Mucosa of rectum (tissue), 2 donors: ENCODE measurements around the gene TTC29.

Experiments
- H3K27ac ChIP-seq, 2 donors: one replicate each; pipeline ENCODE4 v1.7.0; 2013; ENCODE audit warnings: inconsistent platforms in 2 of 2, low read depth in 2 of 2, low read length in 2 of 2
- H3K27me3 ChIP-seq, 2 donors: one replicate each; pipeline ENCODE4 v1.7.0; 2013; ENCODE audit warnings: low read length in 2 of 2; ENCODE audit not compliant: control insufficient read depth in 2 of 2, insufficient read depth in 2 of 2
- H3K36me3 ChIP-seq, 2 donors: one replicate each; pipeline ENCODE4 v1.7.0; 2013; ENCODE audit warnings: low read length in 2 of 2; ENCODE audit not compliant: control insufficient read depth in 2 of 2, insufficient read depth in 2 of 2
- H3K4me1 ChIP-seq, 2 donors: one replicate each; pipeline ENCODE4 v1.7.0; 2013; ENCODE audit warnings: low read length in 2 of 2, mild to moderate bottlenecking in 1 of 2; ENCODE audit not compliant: control insufficient read depth in 2 of 2, insufficient read depth in 2 of 2
- H3K4me3 ChIP-seq, 2 donors: one replicate each; pipeline ENCODE4 v1.7.0; 2013; ENCODE audit warnings: low read length in 2 of 2
- H3K9ac ChIP-seq, 2 donors: one replicate each; pipeline ENCODE4 v1.7.0; 2013; ENCODE audit warnings: low read length in 2 of 2, low read depth in 1 of 2, mild to moderate bottlenecking in 1 of 2
- H3K9me3 ChIP-seq, 2 donors: one replicate each; pipeline ENCODE4 v1.7.0; 2013; ENCODE audit warnings: low read length in 2 of 2; ENCODE audit not compliant: control insufficient read depth in 2 of 2
- donor health status: healthy.
- donor health status: Normal muscosa, but diverticular disease.

TTC29 gene

GRCh38 chr4:146945556-146946374 is at the start of gene TTC29:
TTC29 (minus strand) TSS chr4:146945864; CDS start chr4:146939895, 5,969 bp downstream.
- peak within 1 kb of the TSS; percentile 65 to 77 for H3K4me3 ChIP-seq
- H3K27me3 ChIP-seq: peaks cover 0 to 3% of the 10 kb centered on the region in 2 donors
- H3K27ac ChIP-seq: no peak within 1 kb of the TSS
- H3K9me3 ChIP-seq: no peaks in the 10 kb centered on the region
- no peaks in the 10 kb centered on the region for H3K36me3 ChIP-seq
- no peak within 1 kb of the TSS for H3K9ac ChIP-seq
- H3K4me1 ChIP-seq: peaks cover 5 to 8% of the 10 kb centered on the region in 2 donors

GRCh38 chr4:146981651-146982050 is 36.0 kb upstream of the TTC29 start:
- Histone ChIP-seq H3K36me3 (no peaks in the 10 kb centered on the region), H3K9me3 (no peaks in the 10 kb centered on the region), H3K9ac (no peak overlapping the region), H3K27ac (no peak overlapping the region), H3K4me1 (no peaks in the 10 kb centered on the region), H3K27me3 (no peaks in the 10 kb centered on the region), H3K4me3 (no peak overlapping the region)

GRCh38 chr4:146978641-146979040 is 33.0 kb upstream of the TTC29 start:
- Histone ChIP-seq H3K36me3 (no peaks in the 10 kb centered on the region), H3K9me3 (no peaks in the 10 kb centered on the region), H3K27ac (no peak overlapping the region), H3K27me3 (no peaks in the 10 kb centered on the region), H3K4me3 (no peak overlapping the region), H3K9ac (no peak overlapping the region), H3K4me1 (no peaks in the 10 kb centered on the region)

GRCh38 chr4:146976145-146976544 is 30.5 kb upstream of the TTC29 start:
- H3K27me3 ChIP-seq: no peaks in the 10 kb centered on the region
- H3K9ac ChIP-seq: no peak overlapping the region
- H3K9me3 ChIP-seq: no peaks in the 10 kb centered on the region
- H3K36me3 ChIP-seq: no peaks in the 10 kb centered on the region
- H3K4me3 ChIP-seq: no peak overlapping the region
- H3K27ac ChIP-seq: no peak overlapping the region
- no peaks in the 10 kb centered on the region for H3K4me1 ChIP-seq

- H3K9ac ChIP-seq: no peak overlapping the region
- H3K27ac ChIP-seq: no peak overlapping the region
- no peak overlapping the region for H3K4me3 ChIP-seq
- no peaks in the 10 kb centered on the region for H3K9me3 ChIP-seq
- H3K4me1 ChIP-seq: no peaks in the 10 kb centered on the region
- no peaks in the 10 kb centered on the region for H3K27me3 ChIP-seq
- no peaks in the 10 kb centered on the region for H3K36me3 ChIP-seq
These were observed 29.9 kb upstream of the TTC29 start for GRCh38 chr4:146975527-146975926.

GRCh38 chr4:146975036-146975435 is 29.4 kb upstream of the TTC29 start:
- no peaks in the 10 kb centered on the region for H3K4me1 ChIP-seq
- H3K36me3 ChIP-seq: no peaks in the 10 kb centered on the region
- no peak overlapping the region for H3K9ac ChIP-seq
- H3K9me3 ChIP-seq: no peaks in the 10 kb centered on the region
- no peak overlapping the region for H3K27ac ChIP-seq
- H3K4me3 ChIP-seq: no peak overlapping the region
- no peaks in the 10 kb centered on the region for H3K27me3 ChIP-seq

GRCh38 chr4:146972036-146972435 is 26.4 kb upstream of the TTC29 start:
- H3K9me3 ChIP-seq: no peaks in the 10 kb centered on the region

GRCh38 chr4:146969126-146969525 is 23.5 kb upstream of the TTC29 start:
- Histone ChIP-seq H3K36me3 (no peaks in the 10 kb centered on the region), H3K27ac (no peak overlapping the region), H3K4me3 (no peak overlapping the region), H3K4me1 (no peaks in the 10 kb centered on the region), H3K9me3 (no peaks in the 10 kb centered on the region), H3K9ac (no peak overlapping the region), H3K27me3 (no peaks in the 10 kb centered on the region)

More at GRCh38 chr4:146972036-146972435, 26.4 kb upstream of the TTC29 start:
- no peaks in the 10 kb centered on the region for H3K36me3 ChIP-seq
- H3K27me3 ChIP-seq: no peaks in the 10 kb centered on the region
- H3K27ac ChIP-seq: no peak overlapping the region
- no peak overlapping the region for H3K9ac ChIP-seq
- no peak overlapping the region for H3K4me3 ChIP-seq
- no peaks in the 10 kb centered on the region for H3K4me1 ChIP-seq

GRCh38 chr4:146960634-146961033 is 15.0 kb upstream of the TTC29 start:
- Histone ChIP-seq H3K4me3 (no peak overlapping the region), H3K9me3 (no peaks in the 10 kb centered on the region), H3K27me3 (no peaks in the 10 kb centered on the region), H3K4me1 (no peaks in the 10 kb centered on the region), H3K27ac (no peak overlapping the region), H3K9ac (no peak overlapping the region), H3K36me3 (no peaks in the 10 kb centered on the region)

- H3K27ac ChIP-seq: no peak overlapping the region
- H3K4me3 ChIP-seq: no peak overlapping the region
- H3K9ac ChIP-seq: no peak overlapping the region
- H3K4me1 ChIP-seq: no peaks in the 10 kb centered on the region
- H3K9me3 ChIP-seq: no peaks in the 10 kb centered on the region
- no peaks in the 10 kb centered on the region for H3K36me3 ChIP-seq
- H3K27me3 ChIP-seq: peaks cover 0 to 1% of the 10 kb centered on the region in 2 donors
These were observed 14.0 kb upstream of the TTC29 start for GRCh38 chr4:146959692-146960091.
